ENCODE results near the gene LYRM2. TPM values are rescaled to one million over a fixed set of nuclear protein-coding genes. Genes with fewer than 3 reads are reported as not detected.

LYRM2 gene
- total RNA-seq, 1 experiment from 2014 or later, result 26.3 TPM

DNA sequence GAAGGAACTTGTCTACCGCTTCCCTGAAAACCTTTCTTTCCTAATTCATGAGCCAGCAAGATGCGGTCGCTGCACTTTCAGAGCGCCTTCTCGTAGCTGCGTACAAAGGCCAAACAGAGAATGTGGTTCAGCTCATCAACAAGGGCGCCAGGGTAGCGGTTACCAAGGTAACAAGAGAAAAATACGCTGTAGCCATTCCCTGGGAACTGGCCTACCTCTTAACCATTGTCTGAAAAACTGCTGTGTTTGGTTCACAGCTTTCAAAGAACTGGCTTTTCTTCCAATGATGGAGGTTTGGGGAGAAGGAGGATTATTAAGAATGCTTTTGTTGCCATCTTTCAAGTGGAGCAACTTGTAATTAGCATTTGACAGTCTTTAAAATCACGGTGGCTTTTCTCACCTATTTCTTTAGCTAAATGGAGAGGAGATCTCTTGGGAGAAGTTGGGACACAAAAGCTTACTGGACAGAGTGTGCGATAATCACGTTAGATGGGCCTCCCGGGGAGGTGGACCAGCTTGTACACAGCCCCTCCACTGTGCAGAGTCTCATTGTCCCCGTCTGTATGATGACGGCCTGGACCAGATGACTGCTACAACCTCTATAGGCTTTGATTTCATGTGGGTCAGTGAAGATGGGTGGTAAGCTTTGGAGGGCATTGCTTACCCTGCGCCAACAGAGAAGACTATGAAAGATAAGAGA lies 71.5 kb downstream of the LYRM2 start:
- ChIA-PET CTCF (no interaction called here), RAD21 (ENCODE audit: low non-redundant PET in 1 of 2, low total read pairs in 2 of 2, uncharacterized antibody in 2 of 2, unreplicated experiment in 2 of 2) (no interaction called here), POLR2A (no interaction called here)
- ATAC-seq (no peak), DNase-seq (ENCODE audit: low read depth, low spot score) (no peak)
- intact Hi-C loops (cut with micrococcal nuclease), result no loop called here
- no peak overlapping the region for H3K4me3 ChIP-seq (replicated peaks in 1 of 2; ENCODE audit: low read depth in 1 of 2, low read length in 2 of 2)
- 0 out of 2 replicates have a peak, but pooled peaks cover 5% of the 10 kb centered on the region for H3K27me3 ChIP-seq (ENCODE audit: insufficient read depth, low read length)
- no peaks in the 10 kb centered on the region for H4K20me1 ChIP-seq (ENCODE audit: insufficient read depth)
- no peak overlapping the region for H2AFZ ChIP-seq (ENCODE audit: low read depth, low read length, poor library complexity, severe bottlenecking)
- H3K79me2 ChIP-seq (ENCODE audit: insufficient read depth, low read length), result no peaks in the 10 kb centered on the region
- H3K9me2 ChIP-seq (ENCODE audit: insufficient read depth), result no peaks in the 10 kb centered on the region
- TF ChIP-seq TCF7L2 (IDR thresholded peaks at IDR 0.05; ENCODE audit: borderline replicate concordance, extremely low read depth, insufficient read depth, insufficient read length), result no peak
- H3K4me2 ChIP-seq (ENCODE audit: low read length), result no peak overlapping the region
- no TSS peak for BruUV-seq (replicated peaks)
- no peak overlapping the region for H3K27ac ChIP-seq (ENCODE audit: low read depth, low read length)
- no peaks in the 10 kb centered on the region for H3K36me3 ChIP-seq (ENCODE audit: control insufficient read depth in 1 of 2, insufficient read depth in 2 of 2, low read length in 2 of 2)
- no peaks in the 10 kb centered on the region for H3K4me1 ChIP-seq (ENCODE audit: control insufficient read depth in 1 of 2, insufficient read depth in 2 of 2, low read length in 2 of 2)
- H3K9ac ChIP-seq (ENCODE audit: low read length), result no peak overlapping the region
- no peaks in the 10 kb centered on the region for H3K9me3 ChIP-seq (ENCODE audit: control insufficient read depth in 1 of 2, insufficient read depth in 1 of 2, low read depth in 1 of 2, low read length in 2 of 2)

DNA sequence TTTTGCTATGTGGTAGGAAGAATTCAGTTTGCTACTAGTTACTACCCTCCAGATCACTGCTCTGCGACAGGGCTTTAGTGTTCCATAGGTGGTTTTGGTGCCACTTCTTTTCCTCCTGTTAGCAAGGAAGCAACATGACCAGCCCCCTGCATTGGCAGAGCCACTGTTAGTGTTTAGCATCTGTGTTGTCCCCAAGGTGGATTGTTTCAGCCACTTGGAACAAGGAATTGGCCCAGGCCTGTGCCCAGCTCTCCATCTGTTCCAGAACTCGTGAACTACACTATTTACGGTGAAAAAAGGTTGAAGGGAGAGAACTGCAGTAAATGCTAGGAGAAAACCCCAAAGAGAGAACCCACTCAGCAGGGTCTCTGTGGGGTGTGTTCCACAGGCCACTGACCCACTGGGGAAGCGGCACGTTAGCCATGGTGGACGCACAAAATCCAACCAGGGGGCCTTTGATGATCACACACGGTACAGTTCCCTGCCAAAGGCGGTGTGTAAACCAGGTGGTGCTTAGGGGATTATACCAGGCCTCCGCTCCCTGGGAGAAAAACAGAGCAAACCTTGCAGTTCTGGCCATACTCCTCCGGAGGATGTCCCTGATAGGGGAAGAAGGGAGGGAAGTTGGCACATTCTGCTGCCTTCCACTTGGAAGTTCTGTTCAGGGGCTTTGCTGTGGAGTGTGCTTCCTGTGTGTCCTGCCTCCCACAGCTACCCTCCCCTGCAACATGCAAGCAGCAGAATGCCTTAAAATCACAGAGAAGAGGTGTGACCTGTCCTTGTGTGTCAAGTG lies 72.3 kb downstream of the LYRM2 start:
- POLR2A ChIA-PET, result no interaction called here
- Histone ChIP-seq H3K9ac (ENCODE audit: low read length) (no peak overlapping the region), H3K9me3 (ENCODE audit: control insufficient read depth in 1 of 2, insufficient read depth in 1 of 2, low read depth in 1 of 2, low read length in 2 of 2) (no peaks in the 10 kb centered on the region), H3K79me2 (ENCODE audit: insufficient read depth, low read length) (no peaks in the 10 kb centered on the region), H3K4me3 (replicated peaks in 1 of 2; ENCODE audit: low read depth in 1 of 2, low read length in 2 of 2) (no peak overlapping the region), H3K4me2 (ENCODE audit: low read length) (no peak overlapping the region), H3K27ac (ENCODE audit: low read depth, low read length) (no peak overlapping the region), H4K20me1 (ENCODE audit: insufficient read depth) (no peaks in the 10 kb centered on the region), H2AFZ (ENCODE audit: low read depth, low read length, poor library complexity, severe bottlenecking) (no peak overlapping the region), H3K27me3 (ENCODE audit: insufficient read depth, low read length) (peaks cover 9% of the 10 kb centered on the region; the same call in 1 of the 2 replicates), H3K4me1 (ENCODE audit: control insufficient read depth in 1 of 2, insufficient read depth in 2 of 2, low read length in 2 of 2) (no peaks in the 10 kb centered on the region), H3K36me3 (ENCODE audit: control insufficient read depth in 1 of 2, insufficient read depth in 2 of 2, low read length in 2 of 2) (no peaks in the 10 kb centered on the region), H3K9me2 (ENCODE audit: insufficient read depth) (no peaks in the 10 kb centered on the region)
- CTCF ChIA-PET, result no interaction called here
- RAD21 ChIA-PET (ENCODE audit: low non-redundant PET in 1 of 2, low total read pairs in 2 of 2, uncharacterized antibody in 2 of 2, unreplicated experiment in 2 of 2), result no interaction called here
- no peak for ATAC-seq
- BruUV-seq (replicated peaks), result no TSS peak
- TF ChIP-seq SP1 (IDR thresholded peaks at IDR 0.05; ENCODE audit: low read depth), result no peak
- no peak for TF ChIP-seq POLR2AphosphoS5 (IDR thresholded peaks at IDR 0.05; ENCODE audit: low read depth, low read length)
- TF ChIP-seq, protein P1, sequence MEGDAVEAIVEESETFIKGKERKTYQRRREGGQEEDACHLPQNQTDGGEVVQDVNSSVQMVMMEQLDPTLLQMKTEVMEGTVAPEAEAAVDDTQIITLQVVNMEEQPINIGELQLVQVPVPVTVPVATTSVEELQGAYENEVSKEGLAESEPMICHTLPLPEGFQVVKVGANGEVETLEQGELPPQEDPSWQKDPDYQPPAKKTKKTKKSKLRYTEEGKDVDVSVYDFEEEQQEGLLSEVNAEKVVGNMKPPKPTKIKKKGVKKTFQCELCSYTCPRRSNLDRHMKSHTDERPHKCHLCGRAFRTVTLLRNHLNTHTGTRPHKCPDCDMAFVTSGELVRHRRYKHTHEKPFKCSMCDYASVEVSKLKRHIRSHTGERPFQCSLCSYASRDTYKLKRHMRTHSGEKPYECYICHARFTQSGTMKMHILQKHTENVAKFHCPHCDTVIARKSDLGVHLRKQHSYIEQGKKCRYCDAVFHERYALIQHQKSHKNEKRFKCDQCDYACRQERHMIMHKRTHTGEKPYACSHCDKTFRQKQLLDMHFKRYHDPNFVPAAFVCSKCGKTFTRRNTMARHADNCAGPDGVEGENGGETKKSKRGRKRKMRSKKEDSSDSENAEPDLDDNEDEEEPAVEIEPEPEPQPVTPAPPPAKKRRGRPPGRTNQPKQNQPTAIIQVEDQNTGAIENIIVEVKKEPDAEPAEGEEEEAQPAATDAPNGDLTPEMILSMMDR (IDR thresholded peaks at IDR 0.05 in 2 of 3, conservative IDR thresholded peaks at IDR 0.05 in 1 of 3; ENCODE audit: borderline replicate concordance in 1 of 3, insufficient read depth in 1 of 3, low read depth in 2 of 3, low read length in 2 of 3), result no peak
- TF ChIP-seq, protein P2, sequence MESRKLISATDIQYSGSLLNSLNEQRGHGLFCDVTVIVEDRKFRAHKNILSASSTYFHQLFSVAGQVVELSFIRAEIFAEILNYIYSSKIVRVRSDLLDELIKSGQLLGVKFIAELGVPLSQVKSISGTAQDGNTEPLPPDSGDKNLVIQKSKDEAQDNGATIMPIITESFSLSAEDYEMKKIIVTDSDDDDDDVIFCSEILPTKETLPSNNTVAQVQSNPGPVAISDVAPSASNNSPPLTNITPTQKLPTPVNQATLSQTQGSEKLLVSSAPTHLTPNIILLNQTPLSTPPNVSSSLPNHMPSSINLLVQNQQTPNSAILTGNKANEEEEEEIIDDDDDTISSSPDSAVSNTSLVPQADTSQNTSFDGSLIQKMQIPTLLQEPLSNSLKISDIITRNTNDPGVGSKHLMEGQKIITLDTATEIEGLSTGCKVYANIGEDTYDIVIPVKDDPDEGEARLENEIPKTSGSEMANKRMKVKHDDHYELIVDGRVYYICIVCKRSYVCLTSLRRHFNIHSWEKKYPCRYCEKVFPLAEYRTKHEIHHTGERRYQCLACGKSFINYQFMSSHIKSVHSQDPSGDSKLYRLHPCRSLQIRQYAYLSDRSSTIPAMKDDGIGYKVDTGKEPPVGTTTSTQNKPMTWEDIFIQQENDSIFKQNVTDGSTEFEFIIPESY (IDR thresholded peaks at IDR 0.05; ENCODE audit: extremely low read depth, insufficient replicate concordance, low read length), result no peak
- no peak for TF ChIP-seq CEBPB (IDR thresholded peaks at IDR 0.05; ENCODE audit: low read depth)
- TF ChIP-seq, protein P3, sequence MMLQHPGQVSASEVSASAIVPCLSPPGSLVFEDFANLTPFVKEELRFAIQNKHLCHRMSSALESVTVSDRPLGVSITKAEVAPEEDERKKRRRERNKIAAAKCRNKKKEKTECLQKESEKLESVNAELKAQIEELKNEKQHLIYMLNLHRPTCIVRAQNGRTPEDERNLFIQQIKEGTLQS (IDR thresholded peaks at IDR 0.05), result no peak
- TF ChIP-seq SIN3A (IDR thresholded peaks at IDR 0.05; ENCODE audit: low read depth), result no peak
- TF ChIP-seq CBX3 (IDR thresholded peaks at IDR 0.05; ENCODE audit: low read depth), result no peak
- TF ChIP-seq POLR2A (IDR thresholded peaks at IDR 0.05; ENCODE audit: borderline replicate concordance, extremely low read depth, insufficient read depth, insufficient read length), result no peak
- no peak for TF ChIP-seq TCF7L2 (IDR thresholded peaks at IDR 0.05; ENCODE audit: borderline replicate concordance, extremely low read depth, insufficient read depth, insufficient read length)
- no peak for TF ChIP-seq SRF (IDR thresholded peaks at IDR 0.05; ENCODE audit: low read depth)
- no peak for TF ChIP-seq YY1 (IDR thresholded peaks at IDR 0.05; ENCODE audit: extremely low read depth, insufficient replicate concordance, low read depth, low read length)
- no peak for TF ChIP-seq EZH2phosphoT487 (IDR thresholded peaks at IDR 0.05; ENCODE audit: borderline replicate concordance)
- no peak for TF ChIP-seq EZH2 (IDR thresholded peaks at IDR 0.05)
- TF ChIP-seq EGR1 (IDR thresholded peaks at IDR 0.05; ENCODE audit: low read depth), result no peak
- no peak for DNase-seq (ENCODE audit: low read depth, low spot score)
- intact Hi-C loops (cut with micrococcal nuclease), result no loop called here

Measured in HCT116 (cell line).